ENCODE results near the gene UBN1.

DNA sequence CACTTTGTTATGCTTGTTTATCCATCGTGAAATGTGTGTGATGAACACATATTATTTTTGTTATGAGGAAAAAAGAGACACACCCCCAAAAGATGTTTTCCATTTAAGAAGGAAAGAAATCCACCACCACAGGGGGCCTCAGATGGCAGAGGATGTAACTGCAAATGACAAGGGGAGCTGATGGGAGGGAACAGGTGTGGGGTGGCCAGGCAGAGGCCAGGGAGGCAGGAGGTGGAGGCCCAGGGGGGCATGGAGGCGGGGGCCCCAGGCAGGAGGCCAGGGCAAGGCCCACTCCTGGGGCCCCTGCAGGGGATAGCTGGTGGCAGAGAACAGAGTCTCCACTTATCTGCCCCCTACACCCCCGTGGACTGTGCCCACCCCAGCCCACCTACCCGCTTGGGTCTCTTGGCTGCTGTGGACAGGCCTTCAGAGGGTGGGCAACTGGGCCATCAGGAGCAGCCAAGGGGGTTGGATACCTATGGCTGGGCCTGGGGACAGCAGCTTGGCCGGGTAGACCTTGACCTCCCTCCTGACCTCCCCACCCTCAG, 61.6 kb downstream of the UBN1 start:
- TF ChIP-seq, protein P1, sequence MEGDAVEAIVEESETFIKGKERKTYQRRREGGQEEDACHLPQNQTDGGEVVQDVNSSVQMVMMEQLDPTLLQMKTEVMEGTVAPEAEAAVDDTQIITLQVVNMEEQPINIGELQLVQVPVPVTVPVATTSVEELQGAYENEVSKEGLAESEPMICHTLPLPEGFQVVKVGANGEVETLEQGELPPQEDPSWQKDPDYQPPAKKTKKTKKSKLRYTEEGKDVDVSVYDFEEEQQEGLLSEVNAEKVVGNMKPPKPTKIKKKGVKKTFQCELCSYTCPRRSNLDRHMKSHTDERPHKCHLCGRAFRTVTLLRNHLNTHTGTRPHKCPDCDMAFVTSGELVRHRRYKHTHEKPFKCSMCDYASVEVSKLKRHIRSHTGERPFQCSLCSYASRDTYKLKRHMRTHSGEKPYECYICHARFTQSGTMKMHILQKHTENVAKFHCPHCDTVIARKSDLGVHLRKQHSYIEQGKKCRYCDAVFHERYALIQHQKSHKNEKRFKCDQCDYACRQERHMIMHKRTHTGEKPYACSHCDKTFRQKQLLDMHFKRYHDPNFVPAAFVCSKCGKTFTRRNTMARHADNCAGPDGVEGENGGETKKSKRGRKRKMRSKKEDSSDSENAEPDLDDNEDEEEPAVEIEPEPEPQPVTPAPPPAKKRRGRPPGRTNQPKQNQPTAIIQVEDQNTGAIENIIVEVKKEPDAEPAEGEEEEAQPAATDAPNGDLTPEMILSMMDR (IDR thresholded peaks at IDR 0.05), result no peak
- TF ChIP-seq POLR2A (IDR thresholded peaks at IDR 0.05), result no peak
